Activated gamma-delta T cell (primary cell): ENCODE data around the gene POU6F2.

Experiments used
- DNase-seq: peaks from one replicate; lab custom pipeline; 2025; lab: John Stamatoyannopoulos, UW

The POU6F2 gene

GRCh38 chr7:39252916-39253315 lies 275.2 kb downstream of the POU6F2 start:
- DNase-seq, result no peak

GRCh38 chr7:39259391-39260003 lies 281.8 kb downstream of the POU6F2 start:
- DNase-seq, result no peak

GRCh38 chr7:39260279-39260844 lies 282.7 kb downstream of the POU6F2 start:
- no peak for DNase-seq

DNA sequence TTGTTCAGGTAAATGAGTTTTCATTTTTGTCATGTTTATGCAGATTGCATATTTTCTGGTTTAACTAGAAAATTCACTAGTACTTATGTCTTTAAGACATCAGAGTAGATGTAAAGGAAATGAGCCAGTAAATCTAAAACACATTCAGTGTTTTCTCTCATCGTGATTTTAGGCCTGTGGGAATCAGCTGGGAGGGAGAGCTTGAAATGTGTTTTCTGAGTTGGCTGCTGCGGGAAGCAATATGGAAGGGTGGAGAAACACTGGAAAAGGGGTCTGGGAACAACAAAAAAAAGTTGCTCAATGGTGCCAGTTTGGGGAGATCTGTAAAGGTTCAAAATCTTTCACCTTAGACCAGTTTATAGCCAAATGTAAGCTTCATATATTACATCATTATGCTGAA lies 284.1 kb downstream of the POU6F2 start:
- no peak for DNase-seq

DNA sequence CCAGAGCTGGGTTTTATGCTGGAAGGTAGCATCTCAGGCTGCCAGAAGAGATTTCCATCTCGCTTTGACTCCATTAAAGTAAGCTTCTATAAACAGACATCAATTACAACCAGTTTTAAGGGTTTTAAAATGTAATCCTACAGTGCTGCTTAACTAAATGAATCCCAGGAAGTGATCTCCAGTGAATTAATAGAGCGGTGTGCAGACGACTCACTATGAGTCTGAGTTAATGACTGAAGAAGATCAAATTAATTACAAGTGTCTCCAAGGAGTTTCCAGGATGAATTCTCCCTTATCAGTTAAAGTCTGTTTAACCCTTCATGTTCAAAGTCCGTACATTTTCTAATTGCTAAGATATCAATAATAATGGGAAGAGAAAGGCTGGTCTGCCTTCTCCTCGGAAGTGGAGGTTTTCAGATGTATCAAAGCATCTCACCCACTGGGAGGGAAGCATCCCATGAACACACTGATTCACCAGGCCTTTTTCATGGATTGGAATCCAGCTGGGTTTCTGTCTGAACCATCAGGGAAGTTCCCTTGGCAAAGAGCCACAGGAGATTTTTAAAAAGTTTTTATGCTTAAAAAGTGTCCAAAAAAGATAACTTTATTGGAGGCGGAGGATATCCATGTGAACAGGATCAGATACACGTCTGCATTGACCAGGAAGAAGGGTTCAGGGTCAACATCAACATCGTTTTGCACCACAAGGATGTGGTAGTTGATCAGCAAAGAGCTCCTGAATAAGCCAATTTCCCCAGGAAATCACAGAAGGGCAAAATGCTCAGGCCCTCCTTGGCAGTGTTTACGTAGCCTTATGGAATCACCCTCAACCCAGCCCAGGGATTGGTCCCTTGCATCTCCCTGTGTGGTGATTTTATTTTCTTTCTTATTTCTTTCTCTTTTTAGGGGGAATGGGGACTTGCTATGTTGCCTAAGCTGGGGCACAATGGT lies 288.2 kb downstream of the POU6F2 start:
- DNase-seq, result no peak

DNA sequence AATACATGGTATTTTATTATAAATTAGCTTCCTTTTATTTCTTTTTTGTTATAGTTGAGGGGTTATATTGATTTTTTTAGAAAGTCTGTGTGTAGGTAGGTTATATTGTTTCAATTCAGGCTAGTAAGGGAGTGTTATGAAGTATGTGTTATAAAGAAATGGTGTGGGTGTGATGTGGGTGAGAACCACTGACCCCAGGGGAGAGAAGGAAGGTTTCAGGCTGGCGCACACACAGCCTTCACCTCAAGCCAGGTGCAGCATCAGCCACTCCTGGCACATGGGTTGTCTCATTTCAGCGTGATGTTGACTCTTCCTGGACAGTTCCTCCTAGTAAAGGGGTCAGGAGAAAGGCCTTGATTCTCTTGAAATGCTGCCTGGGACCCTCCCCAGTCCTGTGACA lies 291.3 kb downstream of the POU6F2 start:
- no peak for DNase-seq

DNA sequence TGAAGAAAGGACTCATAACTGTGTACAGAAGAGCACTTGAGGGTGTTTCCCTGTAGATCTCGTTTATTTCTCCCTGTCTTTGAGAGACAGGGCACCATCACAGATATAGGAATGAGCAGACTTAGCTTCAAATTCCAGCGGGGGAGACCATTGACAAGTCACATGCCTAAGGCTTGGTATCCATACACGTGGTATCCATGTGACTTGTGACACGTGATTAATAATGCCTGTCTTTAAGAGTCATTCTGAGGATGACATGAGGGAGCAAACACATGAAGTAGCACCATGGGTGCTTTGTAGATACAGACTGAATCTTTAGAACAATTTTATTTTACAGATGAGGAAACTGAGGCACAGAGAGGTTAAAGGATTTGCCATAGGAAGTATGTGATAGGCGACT lies 292.3 kb downstream of the POU6F2 start:
- DNase-seq, result no peak

DNA sequence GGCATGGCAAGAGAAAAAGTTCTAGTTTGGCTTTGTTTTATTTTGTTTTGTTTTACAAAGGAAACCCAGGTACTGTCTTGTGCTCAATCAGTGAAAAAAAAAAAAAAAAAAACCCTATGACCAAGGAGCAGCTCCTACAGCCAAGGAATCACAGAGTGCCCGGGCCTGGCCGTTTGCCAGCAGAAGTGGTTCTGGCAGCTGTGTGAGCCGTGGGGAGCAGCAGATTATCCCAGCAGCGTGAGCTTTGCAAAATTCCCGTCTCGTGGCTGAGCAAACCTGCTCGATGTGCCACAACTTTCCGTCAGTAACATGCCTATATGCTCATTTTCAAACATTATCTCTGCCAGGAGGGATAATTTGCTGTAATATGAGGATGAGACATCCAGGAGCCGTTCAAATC lies 293.7 kb downstream of the POU6F2 start:
- DNase-seq, result no peak

DNA sequence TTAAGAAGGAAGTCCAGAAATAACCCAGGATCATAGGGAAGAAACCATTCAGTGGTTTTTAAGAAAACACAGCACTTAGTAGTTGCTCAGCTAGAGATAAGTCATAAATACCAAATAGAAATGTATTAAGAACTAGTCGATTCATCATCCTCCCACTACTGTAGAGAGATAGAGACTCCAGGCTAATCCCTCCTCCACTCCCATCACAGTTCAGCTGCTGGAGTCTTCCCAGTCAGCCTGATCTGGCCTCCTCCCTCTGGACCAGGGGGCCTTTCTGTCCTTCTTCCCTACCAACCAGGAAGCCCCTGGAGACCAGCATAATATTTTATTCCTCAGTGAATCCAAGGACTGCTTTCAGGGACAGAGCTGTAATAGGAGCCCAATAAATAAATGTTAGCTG lies 294.4 kb downstream of the POU6F2 start:
- DNase-seq, result no peak

DNA sequence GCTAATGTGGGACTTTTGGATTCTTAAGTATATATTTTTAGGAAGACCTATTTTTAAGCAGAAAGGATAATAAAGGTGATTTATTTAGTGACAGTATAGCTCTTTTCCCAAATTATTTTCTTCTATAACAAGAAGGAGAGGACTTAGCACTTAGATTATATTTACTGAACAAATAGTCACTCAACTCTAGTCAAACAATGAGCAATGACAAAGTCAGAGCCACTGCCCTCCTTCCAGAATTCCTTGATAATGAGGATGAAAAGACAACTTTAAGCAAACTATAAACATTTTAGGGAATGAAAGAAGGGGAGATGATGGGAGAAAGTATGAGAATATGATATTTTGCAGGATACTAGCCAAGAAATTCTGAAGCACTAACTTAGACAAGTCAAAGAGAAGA lies 295.0 kb downstream of the POU6F2 start:
- DNase-seq, result no peak

DNA sequence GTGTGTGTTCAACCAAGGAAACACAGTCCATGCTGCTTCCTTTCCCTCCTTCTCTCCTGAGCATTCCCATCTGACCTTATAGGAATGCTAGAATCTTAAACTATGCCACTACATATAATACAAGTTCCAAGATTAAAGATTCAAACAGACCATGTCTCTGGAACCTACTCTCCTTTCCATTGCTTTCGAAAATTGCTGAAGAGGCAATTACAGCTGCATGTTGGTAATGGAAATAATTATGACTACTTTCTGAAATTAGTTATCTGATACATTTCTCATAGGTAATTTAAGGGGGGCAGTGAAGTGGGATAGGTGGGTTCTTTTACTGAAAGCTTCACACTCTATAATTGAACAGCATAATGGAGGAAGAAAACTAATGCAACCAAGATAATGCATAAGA lies 302.6 kb downstream of the POU6F2 start:
- DNase-seq, result no peak

GRCh38 chr7:39285256-39285655 lies 307.5 kb downstream of the POU6F2 start:
- no peak for DNase-seq

- DNase-seq, result no peak
These were observed 310.6 kb downstream of the POU6F2 start for GRCh38 chr7:39288303-39288702.

GRCh38 chr7:39291628-39292410 lies 314.1 kb downstream of the POU6F2 start:
- no peak for DNase-seq

GRCh38 chr7:39293056-39293823 lies 315.5 kb downstream of the POU6F2 start:
- no peak for DNase-seq

DNA sequence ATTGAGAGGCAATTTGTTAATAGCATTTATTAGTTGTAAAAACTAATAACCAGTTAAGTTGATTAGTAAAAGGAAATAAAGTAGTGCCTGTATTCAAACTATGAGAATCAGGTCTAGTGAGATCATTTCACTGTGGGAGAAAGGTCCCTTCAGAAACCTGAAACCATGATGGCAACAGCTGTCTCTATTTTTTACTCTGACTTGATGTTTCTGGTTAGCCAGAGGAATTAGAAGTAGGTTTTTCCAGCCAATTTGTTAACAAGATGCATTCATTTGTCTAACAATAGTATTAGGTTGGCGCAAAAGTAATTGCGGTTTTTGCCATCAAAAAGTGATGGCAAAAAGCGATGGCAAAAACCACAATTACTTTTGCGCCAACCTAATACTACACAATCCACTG lies 316.3 kb downstream of the POU6F2 start:
- DNase-seq, result no peak

GRCh38 chr7:39295796-39296195 lies 318.1 kb downstream of the POU6F2 start:
- DNase-seq, result no peak

DNA sequence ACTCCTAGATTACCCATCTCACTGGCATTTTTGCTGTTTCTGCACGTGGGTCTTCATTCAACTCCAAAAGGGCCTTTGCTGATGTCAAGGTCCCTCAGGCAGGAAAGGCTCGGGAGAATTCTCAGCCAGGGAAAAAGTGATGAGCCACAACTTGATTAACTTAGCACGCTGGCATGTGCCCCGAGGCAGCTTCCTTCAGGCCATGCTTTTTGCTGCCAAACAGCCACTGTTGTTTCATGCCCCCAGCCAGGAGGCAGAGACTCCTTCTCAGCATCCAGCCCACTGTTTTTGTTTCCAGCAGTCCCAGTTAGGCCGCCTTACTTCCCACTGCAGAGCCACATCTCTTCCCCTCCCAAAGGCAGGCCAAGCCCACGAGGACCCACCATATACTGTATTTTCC lies 322.0 kb downstream of the POU6F2 start:
- DNase-seq, result no peak

- no peak for DNase-seq
These were observed 322.6 kb downstream of the POU6F2 start for GRCh38 chr7:39300276-39300675.

GRCh38 chr7:39301543-39301942 lies 323.8 kb downstream of the POU6F2 start:
- no peak for DNase-seq

DNA sequence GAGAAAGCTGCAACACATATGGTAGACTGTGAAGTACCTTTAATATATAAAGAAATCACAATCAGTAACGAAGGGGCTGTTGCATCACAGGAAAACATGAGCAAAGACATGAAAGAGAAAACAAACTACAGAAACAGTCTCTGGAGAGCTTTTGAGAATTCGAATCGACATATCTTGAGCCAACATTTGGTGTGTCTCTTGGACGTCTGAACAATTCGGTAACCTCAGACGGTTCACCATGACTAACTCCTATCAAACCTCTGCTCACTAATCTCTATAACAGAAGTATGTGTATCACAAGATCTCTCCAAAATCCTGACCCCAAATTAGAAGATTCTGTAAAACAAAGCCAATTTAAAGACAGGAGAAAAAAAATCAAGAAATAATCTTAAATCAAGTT lies 326.5 kb downstream of the POU6F2 start:
- DNase-seq, result no peak
